Measurements from ENCODE around the gene LMF2.

Gene LMF2

GRCh38 chr22:50456466-50457234 is 50.9 kb downstream of the LMF2 start:
- Histone ChIP-seq H3K4me1 (ENCODE audit: insufficient read depth, poor library complexity, severe bottlenecking) (peaks cover 4% of the 10 kb centered on the region), H3K27ac (ENCODE audit: poor library complexity, severe bottlenecking) (no peak overlapping the region), H3K36me3 (ENCODE audit: low read depth) (peaks cover 52% of the 10 kb centered on the region), H3K9me3 (ENCODE audit: severe bottlenecking) (no peaks in the 10 kb centered on the region), H3K4me3 (ENCODE audit: severe bottlenecking) (no peak overlapping the region), H3K27me3 (ENCODE audit: insufficient read depth, poor library complexity, severe bottlenecking) (no peaks in the 10 kb centered on the region)
- ATAC-seq (ENCODE audit: low read depth): no peak
- TF ChIP-seq, protein P1, sequence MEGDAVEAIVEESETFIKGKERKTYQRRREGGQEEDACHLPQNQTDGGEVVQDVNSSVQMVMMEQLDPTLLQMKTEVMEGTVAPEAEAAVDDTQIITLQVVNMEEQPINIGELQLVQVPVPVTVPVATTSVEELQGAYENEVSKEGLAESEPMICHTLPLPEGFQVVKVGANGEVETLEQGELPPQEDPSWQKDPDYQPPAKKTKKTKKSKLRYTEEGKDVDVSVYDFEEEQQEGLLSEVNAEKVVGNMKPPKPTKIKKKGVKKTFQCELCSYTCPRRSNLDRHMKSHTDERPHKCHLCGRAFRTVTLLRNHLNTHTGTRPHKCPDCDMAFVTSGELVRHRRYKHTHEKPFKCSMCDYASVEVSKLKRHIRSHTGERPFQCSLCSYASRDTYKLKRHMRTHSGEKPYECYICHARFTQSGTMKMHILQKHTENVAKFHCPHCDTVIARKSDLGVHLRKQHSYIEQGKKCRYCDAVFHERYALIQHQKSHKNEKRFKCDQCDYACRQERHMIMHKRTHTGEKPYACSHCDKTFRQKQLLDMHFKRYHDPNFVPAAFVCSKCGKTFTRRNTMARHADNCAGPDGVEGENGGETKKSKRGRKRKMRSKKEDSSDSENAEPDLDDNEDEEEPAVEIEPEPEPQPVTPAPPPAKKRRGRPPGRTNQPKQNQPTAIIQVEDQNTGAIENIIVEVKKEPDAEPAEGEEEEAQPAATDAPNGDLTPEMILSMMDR (IDR thresholded peaks at IDR 0.05; ENCODE audit: poor library complexity, severe bottlenecking): peak; percentile 28
- DNase-seq (ENCODE audit: low spot score): no peak

DNA sequence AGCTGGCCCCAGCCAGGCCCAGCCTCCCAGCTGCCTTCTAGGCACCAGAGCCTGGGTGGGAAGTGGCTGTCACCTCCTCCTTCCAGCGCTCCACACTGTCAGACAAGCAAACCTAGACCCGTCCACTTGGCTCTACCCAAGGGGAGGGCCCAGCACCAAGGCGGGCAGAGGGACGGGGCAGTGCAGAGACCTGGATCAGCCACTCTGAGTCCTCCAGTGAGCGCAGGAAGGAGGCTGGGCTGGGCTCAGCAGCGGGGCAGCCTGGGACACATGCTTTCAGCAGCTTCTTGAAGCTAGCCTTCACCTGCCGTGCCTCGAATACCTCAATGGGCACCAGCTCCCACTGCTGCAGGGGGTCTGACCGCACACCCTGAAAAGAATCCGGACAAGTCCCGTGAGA is 51.5 kb downstream of the LMF2 start:
- Histone ChIP-seq H3K36me3 (ENCODE audit: low read depth) (peaks cover 50% of the 10 kb centered on the region), H3K4me3 (ENCODE audit: severe bottlenecking) (no peak overlapping the region), H3K27ac (ENCODE audit: poor library complexity, severe bottlenecking) (no peak overlapping the region), H3K4me1 (ENCODE audit: insufficient read depth, poor library complexity, severe bottlenecking) (peaks cover 2% of the 10 kb centered on the region), H3K27me3 (ENCODE audit: insufficient read depth, poor library complexity, severe bottlenecking) (no peaks in the 10 kb centered on the region), H3K9me3 (ENCODE audit: severe bottlenecking) (no peaks in the 10 kb centered on the region)
- DNase-seq (ENCODE audit: low spot score) (no peak), ATAC-seq (ENCODE audit: low read depth) (no peak)
- TF ChIP-seq, protein P1 (IDR thresholded peaks at IDR 0.05; ENCODE audit: poor library complexity, severe bottlenecking): no peak

DNA sequence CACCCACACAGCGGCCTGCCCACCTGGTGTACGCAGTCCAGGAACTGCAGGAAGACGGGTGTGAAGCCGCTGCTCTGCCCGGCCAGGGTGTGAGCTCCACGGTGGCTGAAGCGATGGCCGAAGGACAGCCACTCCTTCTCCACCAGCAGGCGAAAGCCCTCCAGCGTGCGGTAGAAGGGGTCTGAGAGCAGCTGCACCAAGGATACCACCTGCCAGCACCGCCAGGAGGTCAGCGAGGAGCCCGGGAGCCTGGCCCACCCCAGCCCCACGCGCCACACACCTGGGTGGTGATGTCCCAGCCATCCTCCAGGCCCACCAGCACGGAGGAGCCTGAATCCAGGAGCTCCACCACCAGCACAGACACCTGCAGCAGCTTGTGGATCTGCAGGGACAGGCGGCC is 52.3 kb downstream of the LMF2 start:
- Histone ChIP-seq H3K27ac (ENCODE audit: poor library complexity, severe bottlenecking) (no peak overlapping the region), H3K36me3 (ENCODE audit: low read depth) (peaks cover 47% of the 10 kb centered on the region), H3K27me3 (ENCODE audit: insufficient read depth, poor library complexity, severe bottlenecking) (no peaks in the 10 kb centered on the region), H3K9me3 (ENCODE audit: severe bottlenecking) (no peaks in the 10 kb centered on the region), H3K4me3 (ENCODE audit: severe bottlenecking) (no peak overlapping the region), H3K4me1 (ENCODE audit: insufficient read depth, poor library complexity, severe bottlenecking) (no peaks in the 10 kb centered on the region)
- ATAC-seq (ENCODE audit: low read depth) (no peak), DNase-seq (ENCODE audit: low spot score) (no peak)
- TF ChIP-seq, protein P1 (IDR thresholded peaks at IDR 0.05; ENCODE audit: poor library complexity, severe bottlenecking): no peak

- TF ChIP-seq, protein P1 (IDR thresholded peaks at IDR 0.05; ENCODE audit: poor library complexity, severe bottlenecking): no peak
- no peak for ATAC-seq (ENCODE audit: low read depth)
- no peaks in the 10 kb centered on the region for H3K4me1 ChIP-seq (ENCODE audit: insufficient read depth, poor library complexity, severe bottlenecking)
- no peak overlapping the region for H3K27ac ChIP-seq (ENCODE audit: poor library complexity, severe bottlenecking)
- H3K27me3 ChIP-seq (ENCODE audit: insufficient read depth, poor library complexity, severe bottlenecking): no peaks in the 10 kb centered on the region
- no peak for DNase-seq (ENCODE audit: low spot score)
- H3K9me3 ChIP-seq (ENCODE audit: severe bottlenecking): no peaks in the 10 kb centered on the region
- peaks cover 47% of the 10 kb centered on the region for H3K36me3 ChIP-seq (ENCODE audit: low read depth)
- no peak overlapping the region for H3K4me3 ChIP-seq (ENCODE audit: severe bottlenecking)
Measured at GRCh38 chr22:50454556-50455075, 52.9 kb downstream of the LMF2 start.
